GM21423 (cell line): ENCODE results near the gene TTC8.
A peak's percentile ranks its signal among the peaks of the same experiment; 100 is the strongest.
"Not testable (repeated sequence)": the region's sequence is repeated elsewhere in the genome, so short reads cannot be mapped to it uniquely, and the experiment has no call there.

ENCODE experiments used
- ATAC-seq: cut with Tn5 transposase; IDR thresholded peaks from one replicate; pipeline ENCODE4 v1.9.1; 2021; ENCODE audit warnings: mild to moderate bottlenecking, moderate library complexity; ENCODE audit not compliant: unreplicated experiment

The TTC8 gene

DNA sequence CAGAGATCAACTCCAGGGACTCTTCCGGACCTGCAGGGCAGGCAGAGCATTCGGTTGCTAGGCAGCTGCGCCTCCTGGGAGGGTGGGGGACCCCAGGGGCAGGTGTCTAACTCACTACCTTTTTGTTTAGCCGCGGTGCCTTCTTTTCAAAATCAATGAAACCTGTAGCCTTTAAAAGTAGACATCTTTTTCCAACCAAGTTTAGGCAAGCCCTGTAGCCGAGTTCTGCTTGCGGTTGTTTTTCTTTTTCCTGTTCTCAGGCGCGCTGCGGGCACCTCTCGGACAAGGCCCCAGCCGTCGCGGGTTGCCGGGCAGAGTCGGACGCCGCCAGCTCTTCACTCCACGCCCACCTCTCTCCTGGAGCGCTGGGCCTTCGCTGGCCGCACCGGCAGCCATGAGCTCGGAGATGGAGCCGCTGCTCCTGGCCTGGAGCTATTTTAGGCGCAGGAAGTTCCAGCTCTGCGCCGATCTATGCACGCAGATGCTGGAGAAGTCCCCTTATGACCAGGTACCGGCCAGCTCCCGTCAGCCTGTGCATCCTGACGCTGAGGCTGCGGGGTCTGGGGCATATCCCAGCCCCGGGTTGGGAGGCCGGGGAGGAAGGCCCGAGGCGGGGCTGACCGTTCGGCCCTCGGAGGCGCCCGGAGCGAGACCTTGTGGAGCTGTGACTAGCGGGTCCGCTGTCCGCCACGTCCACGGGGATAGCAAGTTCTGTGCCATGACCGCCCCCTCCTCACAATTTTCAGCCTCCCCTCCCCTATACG is at the start of gene TTC8:
Gene TTC8 (plus strand): TSS at position 338 of the 764 bp plus-strand sequence. CDS start 57 bp downstream, at position 395.
- peak; percentile 99 for ATAC-seq

- no peak for ATAC-seq
Observed at GRCh38 chr14:88775532-88775931, 48.9 kb upstream of the TTC8 start.

- ATAC-seq, result no peak
Observed at GRCh38 chr14:88785911-88786310, 38.5 kb upstream of the TTC8 start.

GRCh38 chr14:88786715-88787114 is 37.7 kb upstream of the TTC8 start:
- ATAC-seq, result no peak

GRCh38 chr14:88789573-88789972 is 34.9 kb upstream of the TTC8 start:
- ATAC-seq, result not testable (repeated sequence)

- no peak for ATAC-seq
Observed at GRCh38 chr14:88790501-88791251, 33.8 kb upstream of the TTC8 start.

GRCh38 chr14:88791252-88791621 is 33.2 kb upstream of the TTC8 start:
- no peak for ATAC-seq

DNA sequence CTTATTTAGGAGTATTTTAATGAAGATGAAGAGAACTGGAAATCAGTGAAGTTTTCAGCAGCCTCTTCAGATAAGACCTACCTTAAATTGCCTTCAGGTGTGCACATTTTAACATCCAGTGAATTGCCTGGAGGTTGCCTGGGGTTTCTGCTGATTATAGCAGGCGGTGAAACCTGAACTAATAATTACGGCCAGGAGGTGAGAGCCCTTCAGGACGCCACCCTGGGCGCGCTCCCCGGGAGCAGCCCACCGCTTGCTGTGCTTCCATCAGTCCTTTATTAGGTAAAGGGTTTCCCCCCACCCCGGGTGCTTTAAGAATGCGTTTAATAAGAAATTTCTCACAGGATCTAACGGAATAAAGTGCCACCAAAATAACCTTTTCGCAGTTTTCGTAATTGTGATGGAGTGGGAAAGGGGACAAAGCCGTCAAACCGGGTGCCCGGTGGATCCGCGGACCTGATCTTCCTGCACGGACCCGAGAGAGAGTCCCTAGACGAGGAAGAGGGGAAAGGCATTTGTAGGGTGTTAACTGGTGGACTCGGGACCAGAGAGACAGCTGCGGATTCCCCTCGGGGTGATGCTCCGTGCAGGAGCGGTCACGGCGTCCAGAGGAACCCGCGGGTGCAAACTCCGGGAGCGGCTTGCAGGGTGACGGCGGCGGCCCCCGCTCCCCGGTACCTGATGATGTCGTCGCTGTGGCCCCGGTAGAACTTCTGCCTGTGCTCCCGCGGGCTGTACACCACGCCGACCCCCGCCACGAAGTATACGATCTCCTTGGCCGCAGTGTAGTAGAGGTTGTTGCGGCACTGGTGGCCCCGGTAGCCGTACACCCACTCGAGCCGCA is 32.6 kb upstream of the TTC8 start:
- ATAC-seq, result peak; percentile 2

GRCh38 chr14:88792473-88793258 is 31.8 kb upstream of the TTC8 start, which contains the start of gene EML5:
EML5 (minus strand) TSS chr14:88792953; CDS start chr14:88792503, 450 bp downstream.
- peak; percentile 83 for ATAC-seq

DNA sequence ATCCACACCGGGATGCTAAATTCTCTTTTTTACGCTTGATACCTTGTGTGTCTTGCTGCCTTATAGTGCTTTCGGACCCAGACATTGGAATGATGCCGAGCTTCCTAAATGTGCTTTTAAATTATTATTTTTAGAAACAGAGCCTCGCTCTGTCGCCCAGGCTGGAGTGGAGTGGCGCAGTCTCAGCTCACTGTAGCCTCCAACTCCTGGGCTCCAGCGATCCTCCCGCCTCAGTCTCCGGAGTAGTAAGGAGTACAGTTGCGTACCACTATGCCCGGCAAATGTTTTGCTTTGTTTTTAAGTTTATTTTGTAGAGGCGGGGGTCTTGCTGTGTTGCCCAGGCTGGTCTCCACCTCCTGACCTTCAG is 31.2 kb upstream of the TTC8 start:
- no peak for ATAC-seq

- no peak for ATAC-seq
Observed at GRCh38 chr14:88798156-88798555, 26.3 kb upstream of the TTC8 start.

- no peak for ATAC-seq
Observed at GRCh38 chr14:88799522-88799921, 24.9 kb upstream of the TTC8 start.

DNA sequence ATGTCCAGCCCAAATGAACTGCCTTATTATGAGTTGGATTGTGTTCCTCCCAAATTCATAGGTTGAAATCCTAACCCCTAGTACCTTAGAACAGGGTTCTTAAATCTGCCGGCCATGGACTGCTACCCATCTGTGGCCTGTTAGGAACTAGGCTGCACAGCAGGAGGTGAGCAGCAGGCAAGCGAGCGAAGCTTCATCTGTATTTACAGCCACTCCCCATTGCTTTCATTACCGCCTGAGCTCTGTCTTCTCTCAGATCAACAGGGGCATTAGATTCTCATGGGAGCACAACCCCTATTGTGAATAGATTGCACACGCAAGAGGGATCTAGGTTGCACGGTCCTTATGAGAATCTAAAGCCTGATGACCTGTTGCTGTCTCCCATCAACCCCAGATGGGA is 21.9 kb upstream of the TTC8 start:
- no peak for ATAC-seq

DNA sequence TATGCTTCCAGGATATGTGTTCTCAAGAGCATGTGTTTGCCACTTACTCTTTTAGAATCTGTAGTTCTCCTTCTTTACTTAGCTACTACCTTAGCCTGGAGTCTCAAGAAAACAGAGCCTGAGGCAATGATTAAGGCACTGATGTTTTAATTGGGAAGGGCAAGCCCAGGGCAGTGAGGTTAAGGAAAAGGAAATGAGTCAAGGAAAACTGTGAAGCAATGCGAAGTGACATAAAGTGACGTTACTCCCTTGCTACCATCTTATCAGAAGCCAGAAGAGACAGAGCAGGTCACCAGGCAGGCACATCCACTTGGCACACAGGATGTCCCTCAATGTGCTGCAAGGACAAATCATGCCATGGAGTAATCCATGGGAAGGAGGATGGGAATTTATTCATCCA is 20.4 kb upstream of the TTC8 start:
- ATAC-seq, result no peak

GRCh38 chr14:88804477-88804876 is 20.0 kb upstream of the TTC8 start:
- ATAC-seq, result no peak

DNA sequence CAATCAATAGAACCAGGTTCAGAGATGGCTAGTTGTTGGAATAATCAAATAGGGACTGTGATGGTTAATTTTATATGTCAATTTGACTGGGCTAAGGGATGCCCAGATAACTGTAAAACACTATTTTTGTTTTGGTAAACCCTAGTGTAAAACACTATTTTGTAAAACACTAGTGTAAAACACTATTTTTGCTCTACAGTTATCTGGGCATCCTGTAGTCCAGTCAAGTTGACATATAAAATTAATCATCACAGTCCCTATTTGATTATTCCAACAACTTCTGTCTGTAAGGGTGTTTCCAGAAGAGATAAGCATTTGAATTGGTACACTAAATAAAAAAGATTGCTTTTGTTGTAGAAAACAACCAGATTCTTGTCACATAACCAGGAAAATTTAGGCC is 16.1 kb upstream of the TTC8 start:
- no peak for ATAC-seq

GRCh38 chr14:88815980-88816379 is 8.5 kb upstream of the TTC8 start:
- no peak for ATAC-seq

GRCh38 chr14:88818018-88818417 is 6.4 kb upstream of the TTC8 start:
- no peak for ATAC-seq

GRCh38 chr14:88819674-88820073 is 4.8 kb upstream of the TTC8 start:
- ATAC-seq, result not testable (repeated sequence)

GRCh38 chr14:88821378-88821777 is 3.1 kb upstream of the TTC8 start:
- no peak for ATAC-seq

DNA sequence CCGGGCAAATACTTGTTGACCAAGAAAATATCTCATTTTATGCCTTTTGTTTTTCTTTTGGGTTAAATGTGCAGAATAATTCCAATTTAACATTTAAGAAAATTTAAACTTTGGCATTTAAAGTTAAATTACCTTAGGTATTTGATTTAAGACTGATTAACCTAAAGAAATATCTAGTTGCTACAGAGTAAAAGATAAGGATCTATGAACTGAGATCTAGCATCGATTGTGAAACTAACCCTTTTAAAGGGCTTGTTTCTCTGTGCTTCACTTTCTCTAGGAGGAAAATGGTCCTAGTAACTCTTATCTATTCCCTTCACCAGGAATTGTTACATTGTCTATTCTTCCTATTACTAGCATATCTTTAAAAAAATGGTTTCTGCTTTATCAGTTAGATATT is 2.6 kb upstream of the TTC8 start:
- no peak for ATAC-seq
